Measurements from ENCODE around the gene PTPRG.

DNA sequence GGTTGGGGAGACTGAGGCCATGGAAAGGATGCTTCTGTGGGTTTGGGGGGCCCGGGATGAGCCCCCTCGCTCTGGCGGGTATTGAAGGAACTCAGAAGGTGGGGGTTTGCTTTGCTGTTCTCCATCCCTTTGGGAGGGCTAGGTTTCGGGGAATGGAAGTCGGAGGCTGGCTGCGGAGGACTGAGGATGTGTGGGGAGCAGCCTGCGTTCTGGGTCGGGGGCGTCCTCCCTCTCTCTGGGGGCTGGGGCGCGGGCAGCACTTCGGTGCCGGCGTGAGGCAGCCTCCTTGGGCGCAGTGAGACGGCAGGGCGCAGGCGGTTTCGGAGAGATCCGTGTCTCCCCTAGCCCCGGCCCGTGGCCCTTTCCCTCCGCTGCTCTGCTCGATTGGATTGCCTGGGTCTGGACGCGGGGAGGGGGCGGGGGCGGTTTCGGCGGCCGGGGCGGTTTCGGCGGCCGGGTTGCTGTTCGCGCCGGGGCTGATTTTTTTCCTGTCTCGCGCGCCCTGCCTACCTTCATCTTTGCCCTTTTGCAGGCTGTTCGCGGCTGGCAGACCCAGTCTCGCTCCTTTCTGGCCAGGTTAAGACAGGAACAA, 1.4 kb downstream of the PTPRG start:
- TF ChIP-seq, protein P1, sequence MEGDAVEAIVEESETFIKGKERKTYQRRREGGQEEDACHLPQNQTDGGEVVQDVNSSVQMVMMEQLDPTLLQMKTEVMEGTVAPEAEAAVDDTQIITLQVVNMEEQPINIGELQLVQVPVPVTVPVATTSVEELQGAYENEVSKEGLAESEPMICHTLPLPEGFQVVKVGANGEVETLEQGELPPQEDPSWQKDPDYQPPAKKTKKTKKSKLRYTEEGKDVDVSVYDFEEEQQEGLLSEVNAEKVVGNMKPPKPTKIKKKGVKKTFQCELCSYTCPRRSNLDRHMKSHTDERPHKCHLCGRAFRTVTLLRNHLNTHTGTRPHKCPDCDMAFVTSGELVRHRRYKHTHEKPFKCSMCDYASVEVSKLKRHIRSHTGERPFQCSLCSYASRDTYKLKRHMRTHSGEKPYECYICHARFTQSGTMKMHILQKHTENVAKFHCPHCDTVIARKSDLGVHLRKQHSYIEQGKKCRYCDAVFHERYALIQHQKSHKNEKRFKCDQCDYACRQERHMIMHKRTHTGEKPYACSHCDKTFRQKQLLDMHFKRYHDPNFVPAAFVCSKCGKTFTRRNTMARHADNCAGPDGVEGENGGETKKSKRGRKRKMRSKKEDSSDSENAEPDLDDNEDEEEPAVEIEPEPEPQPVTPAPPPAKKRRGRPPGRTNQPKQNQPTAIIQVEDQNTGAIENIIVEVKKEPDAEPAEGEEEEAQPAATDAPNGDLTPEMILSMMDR (conservative IDR thresholded peaks at IDR 0.05; ENCODE audit: low read depth, low read length), result no peak
- TF ChIP-seq EZH2 (IDR thresholded peaks at IDR 0.05; ENCODE audit: borderline replicate concordance, low read depth, low read length, poor library complexity, severe bottlenecking), result no peak
